ENCODE data around the gene TPM1.

DNA sequence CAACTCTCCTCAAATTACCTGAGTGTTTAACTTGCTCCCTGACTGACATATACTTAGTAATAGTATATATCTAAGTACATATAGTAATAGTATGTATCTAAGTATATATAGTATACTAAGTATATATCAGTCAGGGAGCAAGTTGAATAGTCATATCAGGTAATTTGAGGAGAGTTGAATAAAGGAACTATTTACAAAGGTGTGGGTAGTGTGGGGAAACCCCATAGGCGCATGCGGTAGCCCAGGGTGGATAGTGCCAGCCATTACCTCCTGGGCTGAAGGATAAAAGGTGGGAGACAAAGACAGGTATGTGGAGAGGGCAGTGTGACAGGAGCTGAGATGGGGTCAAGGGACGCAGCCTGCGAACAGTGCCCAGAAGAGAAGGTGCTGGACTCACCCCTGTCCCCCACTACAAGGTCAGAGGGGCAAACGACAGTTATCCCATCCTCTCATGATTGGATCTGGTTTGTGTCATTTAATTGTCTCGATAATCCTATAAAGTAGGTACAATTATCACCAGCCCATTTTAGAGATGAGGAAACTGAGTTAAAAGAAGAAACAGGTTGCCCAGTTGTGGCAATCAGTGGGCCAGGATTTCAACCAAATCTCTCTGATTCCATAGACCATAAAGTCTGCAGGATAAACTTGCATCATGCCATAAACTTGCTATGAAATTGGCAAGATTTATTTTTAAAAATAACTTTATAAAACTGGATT lies 34.1 kb upstream of the TPM1 start:
- TF ChIP-seq CTCF (IDR thresholded peaks at IDR 0.05 in 4 of 5, conservative IDR thresholded peaks at IDR 0.05 in 1 of 5) (no peak), POLR2A (IDR thresholded peaks at IDR 0.05) (no peak)

All from gastrocnemius medialis (tissue), 4 donors.